Mesendoderm (in vitro differentiated cells): ENCODE results near the gene CFD.
"Not testable (repeated sequence)": the region's sequence is repeated elsewhere in the genome, so short reads cannot be mapped to it uniquely, and the experiment has no call there.

ENCODE experiments used
- DNase-seq: peaks from one replicate; pipeline ENCODE4 v3.0.0; 2013
- H2AK5ac ChIP-seq: 2 replicates; pipeline ENCODE4 v1.6.1; 2013; ENCODE audit warnings: low read length, inconsistent platforms
- H2BK120ac ChIP-seq: 2 replicates; pipeline ENCODE4 v1.6.1; 2013; ENCODE audit warnings: low read depth, mild to moderate bottlenecking, low read length, moderate library complexity, mixed read lengths
- H2BK15ac ChIP-seq: replicated peaks from 2 replicates; pipeline ENCODE4 v1.6.1; 2013; ENCODE audit warnings: low read depth, mild to moderate bottlenecking, moderate library complexity
- H2BK5ac ChIP-seq: 2 replicates; pipeline ENCODE4 v1.6.1; 2013; ENCODE audit warnings: low read length, inconsistent platforms
- H3K18ac ChIP-seq: 2 replicates; pipeline ENCODE4 v1.6.1; 2013; ENCODE audit warnings: mild to moderate bottlenecking, low read length, mixed read lengths
- H3K23ac ChIP-seq: one replicate; pipeline ENCODE4 v1.6.1; 2013; ENCODE audit warnings: low read length
- H3K27ac ChIP-seq: 2 replicates; pipeline ENCODE4 v1.5.1; 2013; ENCODE audit warnings: low read depth, mild to moderate bottlenecking, inconsistent platforms, low read length, moderate library complexity
- H3K27me3 ChIP-seq: 2 replicates; pipeline ENCODE4 v1.6.1; 2013; ENCODE audit warnings: low read length, control low read depth, mild to moderate bottlenecking, inconsistent platforms; ENCODE audit not compliant: insufficient read depth, poor library complexity
- H3K36me3 ChIP-seq: 2 replicates; pipeline ENCODE4 v1.6.1; 2013; ENCODE audit warnings: low read length, inconsistent platforms; ENCODE audit not compliant: control insufficient read depth, insufficient read depth
- H3K4ac ChIP-seq: one replicate; pipeline ENCODE4 v1.6.1; 2013; ENCODE audit warnings: low read depth, mild to moderate bottlenecking, low read length, moderate library complexity
- H3K4me1 ChIP-seq: 2 replicates; pipeline ENCODE4 v1.6.1; 2013; ENCODE audit warnings: low read depth, low read length, inconsistent platforms; ENCODE audit not compliant: control insufficient read depth
- H3K4me2 ChIP-seq: 2 replicates; pipeline ENCODE4 v1.6.1; 2013; ENCODE audit warnings: low read length
- H3K4me3 ChIP-seq: 2 replicates; pipeline ENCODE4 v1.5.1; 2013; ENCODE audit warnings: mild to moderate bottlenecking, low read length
- H3K56ac ChIP-seq: one replicate; pipeline ENCODE4 v1.6.1; 2013; ENCODE audit warnings: low read length
- H3K79me1 ChIP-seq: 2 replicates; pipeline ENCODE4 v1.6.1; 2013; ENCODE audit warnings: low read length, inconsistent platforms
- H3K79me2 ChIP-seq: 2 replicates; pipeline ENCODE4 v1.6.1; 2013; ENCODE audit warnings: mild to moderate bottlenecking, low read length; ENCODE audit not compliant: control insufficient read depth, insufficient read depth
- H3K9ac ChIP-seq: 2 replicates; pipeline ENCODE4 v1.6.1; 2013; ENCODE audit warnings: low read length, inconsistent platforms
- H4K5ac ChIP-seq: one replicate; pipeline ENCODE4 v1.6.1; 2013; ENCODE audit warnings: low read length
- H4K8ac ChIP-seq: one replicate; pipeline ENCODE4 v1.6.1; 2013; ENCODE audit warnings: low read depth, mild to moderate bottlenecking, control low read depth, low read length, moderate library complexity
- WGBS: extraction: QIAGEN DNeasy Blood & Tissue Kit; methylation state at CpG from one replicate; pipeline ENCODE4 v1.1.7; 2013; ENCODE audit warnings: low lambda C conversion rate, missing lambda C conversion rate; ENCODE audit not compliant: insufficient coverage; ENCODE audit errors: extremely low coverage; 5-methylcytosine and 5-hydroxymethylcytosine counted together

CFD gene

DNA sequence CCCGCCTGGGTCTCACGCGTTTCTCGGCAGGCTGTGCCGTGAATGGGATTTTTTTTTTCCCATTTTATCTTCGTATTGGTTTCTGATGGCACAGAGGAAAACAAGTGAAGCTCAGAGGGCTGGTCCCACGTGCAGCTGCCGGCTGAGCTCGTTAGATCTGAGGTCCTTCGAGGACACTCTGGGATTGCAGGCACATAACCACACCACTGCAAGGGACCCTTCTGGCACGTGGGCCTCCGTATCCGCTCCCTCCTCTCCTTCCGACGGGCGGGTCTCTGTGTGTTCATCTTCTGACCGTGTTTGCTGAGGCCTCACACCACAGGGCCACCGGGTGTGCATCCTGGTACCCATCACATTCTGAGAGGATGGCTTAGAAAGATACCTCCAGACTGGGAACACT, 16.6 kb downstream of the CFD start:
- H2BK5ac ChIP-seq = no peak overlapping the region
- H3K9ac ChIP-seq = no peak overlapping the region
- no peak overlapping the region for H3K4ac ChIP-seq
- H3K23ac ChIP-seq = no peak overlapping the region
- H3K36me3 ChIP-seq = peaks cover 1% of the 10 kb centered on the region
- no peaks in the 10 kb centered on the region for H3K79me1 ChIP-seq
- no CpG with 5 or more reads among the region's 18 CpGs for WGBS
- no peaks in the 10 kb centered on the region for H3K27me3 ChIP-seq
- H2AK5ac ChIP-seq = no peak overlapping the region
- H3K4me1 ChIP-seq = no peaks in the 10 kb centered on the region
- no peak overlapping the region for H4K8ac ChIP-seq
- no peak overlapping the region for H3K56ac ChIP-seq
- no peak overlapping the region for H4K5ac ChIP-seq
- no peak overlapping the region for H3K27ac ChIP-seq
- no peak overlapping the region for H3K4me3 ChIP-seq
- no peak overlapping the region for H3K4me2 ChIP-seq
- H3K18ac ChIP-seq = no peak overlapping the region
- H3K79me2 ChIP-seq = no peaks in the 10 kb centered on the region
- H2BK120ac ChIP-seq = no peak overlapping the region
- H2BK15ac ChIP-seq = no peak overlapping the region
- no peak for DNase-seq

- Histone ChIP-seq H3K4me3 (no peak overlapping the region), H3K79me1 (no peaks in the 10 kb centered on the region), H2BK15ac (no peak overlapping the region), H3K23ac (no peak overlapping the region), H3K56ac (no peak overlapping the region), H3K4me1 (no peaks in the 10 kb centered on the region), H3K27ac (no peak overlapping the region), H3K9ac (no peak overlapping the region), H3K36me3 (peaks cover 1% of the 10 kb centered on the region), H3K4me2 (no peak overlapping the region), H4K8ac (no peak overlapping the region), H3K4ac (no peak overlapping the region), H2BK120ac (no peak overlapping the region), H4K5ac (no peak overlapping the region), H2AK5ac (no peak overlapping the region), H3K18ac (no peak overlapping the region), H3K27me3 (no peaks in the 10 kb centered on the region), H3K79me2 (no peaks in the 10 kb centered on the region), H2BK5ac (no peak overlapping the region)
- WGBS = no CpG with 5 or more reads among the region's 29 CpGs
- DNase-seq = no peak
Measured at GRCh38 chr19:876780-877314, 17.4 kb downstream of the CFD start.

- H3K56ac ChIP-seq, H2AK5ac ChIP-seq, H3K79me1 ChIP-seq, H3K4me1 ChIP-seq, H3K79me2 ChIP-seq, H3K23ac ChIP-seq, H2BK5ac ChIP-seq, H2BK15ac ChIP-seq, H3K18ac ChIP-seq, H3K4ac ChIP-seq, H4K5ac ChIP-seq, H3K27me3 ChIP-seq, H3K36me3 ChIP-seq, H3K27ac ChIP-seq, H3K4me2 ChIP-seq, H4K8ac ChIP-seq, H3K9ac ChIP-seq, H2BK120ac ChIP-seq, DNase-seq, H3K4me3 ChIP-seq: not testable (repeated sequence)
- no CpG with 5 or more reads among the region's 23 CpGs for WGBS
Measured at GRCh38 chr19:877992-878660, 18.7 kb downstream of the CFD start.

- H2AK5ac ChIP-seq = not testable (repeated sequence)
- no CpG with 5 or more reads among the region's 24 CpGs for WGBS
Measured at GRCh38 chr19:878751-879561, 19.5 kb downstream of the CFD start.

DNA sequence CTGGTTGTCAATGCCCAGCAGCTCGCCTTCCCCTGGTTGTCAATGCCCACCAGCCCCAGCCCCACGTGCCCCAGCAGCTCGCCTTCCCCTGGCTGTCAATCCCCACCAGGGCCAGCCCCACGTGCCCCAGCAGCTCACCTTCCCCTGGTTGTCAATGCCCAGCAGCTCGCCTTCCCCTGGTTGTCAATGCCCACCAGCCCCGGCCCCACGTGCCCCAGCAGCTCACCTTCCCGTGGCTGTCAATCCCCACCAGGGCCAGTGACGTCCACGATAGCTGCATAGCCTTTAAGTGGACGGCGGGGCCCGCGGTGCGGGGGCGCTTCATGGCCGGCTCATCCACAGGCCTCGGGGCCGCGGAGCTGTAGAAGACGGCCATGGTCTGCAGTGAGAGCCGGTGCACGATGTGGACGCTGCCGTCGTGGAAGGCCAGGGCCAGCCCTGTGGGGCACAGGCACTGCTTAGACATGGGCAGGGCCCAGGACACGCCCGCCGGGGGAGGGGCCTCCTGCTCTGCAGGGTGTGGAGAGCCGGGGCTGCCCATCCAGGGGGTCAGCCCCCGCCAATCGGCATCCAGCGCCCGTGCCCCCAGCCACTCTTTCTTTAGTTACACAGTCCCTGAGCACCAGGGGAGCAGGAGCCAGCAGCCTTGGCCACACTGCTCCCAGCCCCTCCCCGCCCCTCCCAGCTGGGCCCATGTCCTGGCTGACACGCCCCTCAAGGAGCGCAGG, 20.4 kb downstream of the CFD start:
- Histone ChIP-seq H3K4ac (no peak overlapping the region), H4K8ac (no peak overlapping the region), H3K27ac (no peak overlapping the region), H3K4me3 (no peak overlapping the region), H4K5ac (no peak overlapping the region), H2AK5ac (no peak overlapping the region), H3K79me2 (no peaks in the 10 kb centered on the region), H3K36me3 (peaks cover 1% of the 10 kb centered on the region), H3K23ac (no peak overlapping the region), H3K79me1 (no peaks in the 10 kb centered on the region), H3K4me2 (no peak overlapping the region), H3K4me1 (no peaks in the 10 kb centered on the region), H3K56ac (no peak overlapping the region), H3K9ac (no peak overlapping the region), H3K18ac (no peak overlapping the region), H2BK15ac (no peak overlapping the region), H3K27me3 (no peaks in the 10 kb centered on the region), H2BK120ac (no peak overlapping the region), H2BK5ac (no peak overlapping the region)
- DNase-seq = no peak
- no CpG with 5 or more reads among the region's 37 CpGs for WGBS

More at GRCh38 chr19:878751-879561, 19.5 kb downstream of the CFD start:
- H4K5ac ChIP-seq, H3K4me3 ChIP-seq, H3K27ac ChIP-seq, H3K79me1 ChIP-seq, H2BK120ac ChIP-seq, DNase-seq, H4K8ac ChIP-seq, H2BK15ac ChIP-seq, H3K56ac ChIP-seq, H3K36me3 ChIP-seq, H3K18ac ChIP-seq, H3K9ac ChIP-seq, H3K4me2 ChIP-seq, H3K79me2 ChIP-seq, H3K23ac ChIP-seq, H3K27me3 ChIP-seq, H2BK5ac ChIP-seq, H3K4ac ChIP-seq, H3K4me1 ChIP-seq: not testable (repeated sequence)
